Osteoblast (primary cell): ENCODE results near the gene ABCA4. TPM values are rescaled to one million over a fixed set of nuclear protein-coding genes. Genes with fewer than 3 reads are reported as not detected.
A peak's percentile ranks its signal among the peaks of the same experiment; 100 is the strongest.

ENCODE experiments used
- DNase-seq: peaks from one replicate; pipeline ENCODE4 v3.0.0; 2011; ENCODE audit warnings: low spot score, mixed read lengths; ENCODE audit not compliant: insufficient read length; ENCODE audit errors: missing footprints
- H2AFZ ChIP-seq: 2 replicates; pipeline ENCODE4 v1.6.0; 2011; ENCODE audit warnings: mild to moderate bottlenecking, low read length
- H3K27ac ChIP-seq: 2 replicates; pipeline ENCODE4 v1.5.1; 2011; ENCODE audit warnings: mild to moderate bottlenecking, low read depth, low read length, moderate library complexity
- H3K27me3 ChIP-seq: 2 replicates; pipeline ENCODE4 v1.6.0; 2012; ENCODE audit warnings: mild to moderate bottlenecking, control low read depth, inconsistent platforms, low read length, moderate library complexity; ENCODE audit not compliant: insufficient read depth
- H3K36me3 ChIP-seq: 2 replicates; pipeline ENCODE4 v1.5.1; 2011; ENCODE audit warnings: mild to moderate bottlenecking, low read length, control low read depth, moderate library complexity; ENCODE audit not compliant: insufficient read depth
- H3K4me1 ChIP-seq: 2 replicates; pipeline ENCODE4 v1.5.1; 2011; ENCODE audit warnings: mild to moderate bottlenecking, low read length, control low read depth, moderate library complexity; ENCODE audit not compliant: insufficient read depth
- H3K4me2 ChIP-seq: 2 replicates; pipeline ENCODE4 v1.6.0; 2011; ENCODE audit warnings: mild to moderate bottlenecking, low read length; ENCODE audit not compliant: insufficient read depth
- H3K4me3 ChIP-seq: fragments of 200-600 bp; sonication (generic); 3 replicates; pipeline ENCODE4 v1.5.1; 2012; ENCODE audit warnings: mild to moderate bottlenecking, low read length, inconsistent platforms; ENCODE audit not compliant: insufficient read depth
- H3K79me2 ChIP-seq: 2 replicates; pipeline ENCODE4 v1.6.0; 2012; ENCODE audit warnings: mild to moderate bottlenecking, low read length, control low read depth, inconsistent platforms; ENCODE audit not compliant: insufficient read depth
- H3K9me3 ChIP-seq: 2 replicates; pipeline ENCODE4 v1.5.1; 2011; ENCODE audit warnings: low read depth, low read length, control low read depth
- H4K20me1 ChIP-seq: 2 replicates; pipeline ENCODE4 v1.6.0; 2012; ENCODE audit warnings: mild to moderate bottlenecking, low read length, control low read depth; ENCODE audit not compliant: insufficient read depth
- total RNA-seq: library from RNA; depleted of rRNA; stranded (reverse); fragments of >200 nt; gene quantifications from 2 replicates; pipeline ENCODE4 v1.2.3, GENCODE V29; 2012
- TF ChIP-seq, protein P1 (sequence below): IDR thresholded peaks from 2 replicates; pipeline ENCODE4 v1.5.1; 2011; ENCODE audit warnings: mild to moderate bottlenecking, low read depth, low read length, moderate library complexity; ENCODE audit errors: extremely low read depth

ABCA4 gene
- total RNA-seq, 1 donor = 1.1 TPM

DNA sequence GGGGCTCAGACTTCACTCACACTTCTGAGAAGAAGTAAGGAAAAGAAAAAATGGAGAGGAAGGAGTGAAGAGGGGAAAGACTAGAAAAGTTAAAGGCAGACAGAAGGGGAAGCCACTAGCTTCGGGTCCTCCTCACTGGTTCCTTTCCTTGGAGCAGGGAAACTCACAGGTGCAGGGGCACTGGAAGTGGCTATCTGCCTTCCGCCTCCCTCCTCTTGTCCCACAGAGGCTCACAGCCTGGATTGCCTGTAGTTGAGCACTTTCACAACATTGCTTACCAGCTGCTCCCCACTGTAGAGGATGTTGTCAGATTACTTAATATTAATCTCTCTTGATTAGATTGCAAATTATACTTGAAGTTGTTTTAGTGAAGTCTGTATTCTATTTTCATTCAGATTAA is 21.6 kb upstream of the ABCA4 start:
- H3K27me3 ChIP-seq = no peaks in the 10 kb centered on the region
- peaks cover 12% of the 10 kb centered on the region for H3K4me1 ChIP-seq
- no peak overlapping the region for H2AFZ ChIP-seq
- no peaks in the 10 kb centered on the region for H3K36me3 ChIP-seq
- peak overlapping the region; percentile 39 for H3K27ac ChIP-seq
- no peaks in the 10 kb centered on the region for H3K9me3 ChIP-seq
- H3K79me2 ChIP-seq = no peaks in the 10 kb centered on the region
- DNase-seq = no peak
- no peak overlapping the region for H3K4me3 ChIP-seq
- no peaks in the 10 kb centered on the region for H4K20me1 ChIP-seq
- H3K4me2 ChIP-seq = peak overlapping the region; percentile 57
- TF ChIP-seq, protein P1, sequence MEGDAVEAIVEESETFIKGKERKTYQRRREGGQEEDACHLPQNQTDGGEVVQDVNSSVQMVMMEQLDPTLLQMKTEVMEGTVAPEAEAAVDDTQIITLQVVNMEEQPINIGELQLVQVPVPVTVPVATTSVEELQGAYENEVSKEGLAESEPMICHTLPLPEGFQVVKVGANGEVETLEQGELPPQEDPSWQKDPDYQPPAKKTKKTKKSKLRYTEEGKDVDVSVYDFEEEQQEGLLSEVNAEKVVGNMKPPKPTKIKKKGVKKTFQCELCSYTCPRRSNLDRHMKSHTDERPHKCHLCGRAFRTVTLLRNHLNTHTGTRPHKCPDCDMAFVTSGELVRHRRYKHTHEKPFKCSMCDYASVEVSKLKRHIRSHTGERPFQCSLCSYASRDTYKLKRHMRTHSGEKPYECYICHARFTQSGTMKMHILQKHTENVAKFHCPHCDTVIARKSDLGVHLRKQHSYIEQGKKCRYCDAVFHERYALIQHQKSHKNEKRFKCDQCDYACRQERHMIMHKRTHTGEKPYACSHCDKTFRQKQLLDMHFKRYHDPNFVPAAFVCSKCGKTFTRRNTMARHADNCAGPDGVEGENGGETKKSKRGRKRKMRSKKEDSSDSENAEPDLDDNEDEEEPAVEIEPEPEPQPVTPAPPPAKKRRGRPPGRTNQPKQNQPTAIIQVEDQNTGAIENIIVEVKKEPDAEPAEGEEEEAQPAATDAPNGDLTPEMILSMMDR = no peak

DNA sequence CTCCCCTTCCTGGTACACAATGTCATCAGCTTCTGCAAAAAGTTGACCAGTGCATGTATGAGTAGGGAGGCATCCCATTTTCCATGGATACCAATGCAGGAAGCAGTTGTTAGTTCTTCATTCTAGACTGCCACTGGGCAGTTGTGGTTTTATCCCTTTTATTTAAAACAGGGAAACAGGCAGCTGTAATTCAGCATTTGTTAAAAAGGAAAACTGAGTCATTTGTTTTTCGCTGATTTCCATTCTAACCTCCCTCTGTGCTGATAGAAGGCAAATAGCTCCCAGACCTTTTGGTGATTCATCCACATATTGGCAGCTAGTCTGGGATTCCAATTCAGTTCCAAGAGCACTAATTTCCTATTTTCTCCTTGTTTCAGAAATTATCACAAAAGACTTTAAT is 21.1 kb upstream of the ABCA4 start:
- TF ChIP-seq, protein P1 = no peak
- H2AFZ ChIP-seq = no peak overlapping the region
- H3K4me3 ChIP-seq = no peak overlapping the region
- no peaks in the 10 kb centered on the region for H3K36me3 ChIP-seq
- no peak for DNase-seq
- H3K27me3 ChIP-seq = no peaks in the 10 kb centered on the region
- H3K27ac ChIP-seq = peak overlapping the region; percentile 39
- no peaks in the 10 kb centered on the region for H3K9me3 ChIP-seq
- peaks cover 12% of the 10 kb centered on the region for H3K4me1 ChIP-seq
- no peaks in the 10 kb centered on the region for H4K20me1 ChIP-seq
- H3K4me2 ChIP-seq = peak overlapping the region; percentile 57
- no peaks in the 10 kb centered on the region for H3K79me2 ChIP-seq

DNA sequence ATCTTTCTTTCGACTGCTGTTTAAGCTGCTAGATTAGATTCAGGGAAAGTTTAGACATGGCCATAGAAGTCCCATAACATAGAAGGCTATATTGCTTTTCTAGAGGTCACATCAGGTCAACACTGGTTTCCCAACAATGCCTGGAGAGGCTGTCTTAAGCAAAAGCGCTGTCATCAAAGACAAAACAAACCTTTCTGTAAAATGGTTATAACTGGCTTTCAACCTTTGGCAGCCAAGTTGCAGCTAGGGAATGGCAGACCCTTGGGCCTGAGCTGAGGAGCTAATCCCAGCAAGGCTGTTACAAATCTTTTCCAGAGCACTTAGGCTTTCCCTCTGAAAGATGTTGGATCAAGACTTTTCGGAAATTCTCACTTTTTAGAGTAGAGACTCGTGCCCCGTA is 11.2 kb upstream of the ABCA4 start:
- H3K4me2 ChIP-seq = no peak overlapping the region
- H3K4me1 ChIP-seq = peaks cover 10% of the 10 kb centered on the region
- no peak overlapping the region for H3K27ac ChIP-seq
- TF ChIP-seq, protein P1 = no peak
- no peak for DNase-seq
- H3K36me3 ChIP-seq = no peaks in the 10 kb centered on the region
- H2AFZ ChIP-seq = no peak overlapping the region
- H3K9me3 ChIP-seq = no peaks in the 10 kb centered on the region
- no peak overlapping the region for H3K4me3 ChIP-seq
- no peaks in the 10 kb centered on the region for H4K20me1 ChIP-seq
- H3K79me2 ChIP-seq = no peaks in the 10 kb centered on the region
- no peaks in the 10 kb centered on the region for H3K27me3 ChIP-seq

DNA sequence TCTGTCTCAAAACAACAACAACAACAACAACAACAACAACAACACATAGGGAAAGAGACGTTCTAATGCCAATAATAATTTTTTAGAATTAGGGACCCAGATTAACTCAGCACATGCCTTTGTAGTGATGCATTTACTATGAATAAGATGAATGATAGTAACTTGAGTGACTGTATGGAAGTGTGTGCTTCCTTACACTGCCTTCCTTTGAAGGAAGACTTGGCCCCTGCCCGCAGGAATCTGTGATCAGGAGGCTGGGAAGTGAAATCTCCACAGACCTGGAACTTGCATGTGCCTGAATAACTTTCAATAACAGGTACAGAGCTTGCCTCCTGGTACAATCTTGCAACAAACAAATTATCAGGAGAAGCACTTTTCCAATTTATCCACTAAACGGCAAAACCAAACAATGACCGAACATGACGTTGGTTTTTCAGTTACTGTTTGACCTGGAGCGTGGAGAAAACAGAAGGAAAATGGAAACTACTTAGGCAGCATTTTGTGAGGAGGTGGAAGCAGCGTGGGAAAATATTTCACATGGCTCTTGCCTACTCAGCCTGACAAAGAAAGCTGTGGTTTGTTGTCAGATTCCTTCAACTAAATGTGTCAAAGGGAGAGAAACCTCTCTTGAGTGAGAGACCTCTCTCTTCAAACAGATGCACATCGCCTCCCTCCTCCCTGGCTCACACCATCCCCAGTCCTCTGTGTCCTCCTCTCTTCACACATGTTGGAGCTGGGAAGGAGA is 10.1 kb upstream of the ABCA4 start:
- Histone ChIP-seq H3K9me3 (no peaks in the 10 kb centered on the region), H3K36me3 (no peaks in the 10 kb centered on the region), H3K27me3 (no peaks in the 10 kb centered on the region), H3K27ac (peak overlapping the region; percentile 55), H3K4me2 (peak overlapping the region; percentile 59), H3K4me1 (peaks cover 14% of the 10 kb centered on the region), H3K4me3 (no peak overlapping the region), H2AFZ (no peak overlapping the region), H3K79me2 (no peaks in the 10 kb centered on the region), H4K20me1 (no peaks in the 10 kb centered on the region)
- peak; percentile 65 for DNase-seq
- TF ChIP-seq, protein P1 = no peak
